HepG2 (cell line): ENCODE results near the gene ARMC10. TPM values are rescaled to one million over a fixed set of nuclear protein-coding genes. Genes with fewer than 3 reads are reported as not detected.

Experiments
- ATAC-seq: fragments of 200-7000 bp; cut with Tn5 transposase; 3 replicates; pipeline ENCODE4 v1.9.1; 2020; ENCODE audit warnings: mild to moderate bottlenecking, moderate library complexity
- BruUV-seq: library from RNA; stranded (reverse); fragments of 400-500 nt; replicated peaks from 2 replicates; lab custom pipeline; 2021; lab: Mats Ljungman, UMichigan
- CTCF ChIA-PET: fragments of 300-600 bp; formaldehyde crosslinking; extraction: SDS; loops from one replicate; lab custom pipeline; 2021; ENCODE audit warnings: low total read pairs, inconsistent platforms, low intra/inter-chr PET ratio; lab: Yijun Ruan, JAX
- POLR2A ChIA-PET: fragments of 350-600 bp; sonication (Branson Sonifier 250); formaldehyde crosslinking; loops from one replicate; lab custom pipeline; 2020; ENCODE audit warnings: antibody characterized with exemption, inconsistent platforms; lab: Yijun Ruan, JAX
- DNase-seq: peaks from one replicate; pipeline ENCODE4 v3.0.0-alpha.2; 2015; ENCODE audit warnings: low spot score
- FAIRE-seq: peaks from 3 replicates; lab custom pipeline; 2011; peaks lifted over from hg19 to GRCh38; lab: Jason Lieb, UNC
- H2AFZ ChIP-seq: one replicate; pipeline ENCODE4 v1.6.1; 2011; ENCODE audit warnings: low read length, inconsistent platforms
- H3K27ac ChIP-seq: fragments of 300-600 bp; 3 replicates; pipeline ENCODE4 v1.8.0; 2011; ENCODE audit warnings: mixed run types, mild to moderate bottlenecking, mixed read lengths, low read length, inconsistent platforms; ENCODE audit not compliant: insufficient read depth; ENCODE audit errors: extremely low read length
- H3K27me3 ChIP-seq, 2 experiments: fragments of 200-600 bp in 1 of 2; 2 replicates in 1 of 2; 3 replicates in 1 of 2; pipeline versions ENCODE4 v1.6.0 to v1.8.0; 2011; ENCODE audit warnings: low read length in 2 of 2, mild to moderate bottlenecking in 2 of 2, moderate library complexity in 2 of 2, inconsistent platforms in 1 of 2; ENCODE audit not compliant: insufficient read depth in 2 of 2, control insufficient read depth in 1 of 2
- H3K36me3 ChIP-seq, 2 experiments: fragments of 200-600 bp in 1 of 2; replicated peaks in 1 of 2; 2 replicates in 1 of 2; 3 replicates in 1 of 2; pipeline versions ENCODE4 v1.5.1 to v1.8.0; 2011; ENCODE audit warnings: low read length in 2 of 2, inconsistent platforms in 1 of 2; ENCODE audit not compliant: insufficient read depth in 2 of 2, control insufficient read depth in 1 of 2
- H3K4me1 ChIP-seq: 2 replicates; pipeline ENCODE4 v1.5.1; 2012; ENCODE audit warnings: low read length, inconsistent platforms; ENCODE audit not compliant: insufficient read depth
- H3K4me2 ChIP-seq: 2 replicates; pipeline ENCODE4 v1.6.0; 2011; ENCODE audit warnings: low read depth, low read length, inconsistent platforms
- H3K4me3 ChIP-seq, 3 experiments: fragments of 200-600 bp in 1 of 3; sonication (generic), shearing (Covaris generic) in 1 of 3; replicated peaks in 1 of 3; 2 replicates each; pipeline ENCODE4 v1.5.1; 2011 to 2016; ENCODE audit warnings: low read length in 3 of 3, inconsistent platforms in 2 of 3, low read depth in 2 of 3, mild to moderate bottlenecking in 2 of 3, control low read depth in 1 of 3, mixed read lengths in 1 of 3; ENCODE audit not compliant: insufficient read depth in 1 of 3
- H3K79me2 ChIP-seq: one replicate; pipeline ENCODE4 v1.6.1; 2011; ENCODE audit warnings: low read length, inconsistent platforms; ENCODE audit not compliant: insufficient read depth
- H3K9ac ChIP-seq: 2 replicates; pipeline ENCODE4 v1.6.0; 2011; ENCODE audit warnings: mild to moderate bottlenecking, low read depth, low read length, inconsistent platforms; ENCODE audit not compliant: insufficient read depth
- H3K9me3 ChIP-seq: 2 replicates; pipeline ENCODE4 v1.5.1; 2012; ENCODE audit warnings: mild to moderate bottlenecking, low read length
- H4K20me1 ChIP-seq: 2 replicates; pipeline ENCODE4 v1.6.0; 2011; ENCODE audit warnings: inconsistent platforms, mild to moderate bottlenecking, low read length, moderate library complexity; ENCODE audit not compliant: insufficient read depth
- ELF3 ChIP-seq: IDR thresholded peaks from 2 replicates; pipeline ENCODE4 v1.6.1; 2016; ENCODE audit warnings: missing genetic modification reagents, missing compliant biosample characterization
- NFRKB ChIP-seq: fragments of 450-650 bp; IDR thresholded peaks from 2 replicates; pipeline ENCODE4 v1.6.1; 2017
- ZNF768 ChIP-seq: sonication (generic); formaldehyde crosslinking; IDR thresholded peaks from 2 replicates; pipeline ENCODE4 v1.4.0; 2020; ENCODE audit warnings: missing genetic modification reagents
- ZSCAN29 ChIP-seq: sonication (generic); formaldehyde crosslinking; conservative IDR thresholded peaks from 2 replicates; pipeline ENCODE4 v1.4.0; 2020; ENCODE audit warnings: mild to moderate bottlenecking, missing genetic modification reagents
- WGBS: methylation state at CpG from one replicate; pipeline ENCODE4 v1.1.6; 2017; ENCODE audit warnings: low lambda C conversion rate; 5-methylcytosine and 5-hydroxymethylcytosine counted together
- in situ Hi-C: cut with HindIII; loops from 2 replicates; pipeline ENCODE4 v1.10.0; 2017; ENCODE audit warnings: low pct_unique_long_range_greater_than_20kb; ENCODE audit not compliant: extremely low pct_ligation_motif_present
- intact Hi-C: fragments of 100-400 bp; cut with micrococcal nuclease; formaldehyde crosslinking; loops from one replicate; pipeline ENCODE4 v1.10.0; 2022; ENCODE audit not compliant: unreplicated experiment
- polyA plus RNA-seq, 8 experiments: library from polyadenylated mRNA; depleted of rRNA in 3 of 8; stranded (reverse) in 7 of 8; unstranded in 1 of 8; fragments of >200 nt; fragmentation: Illumina TruSeq in 4 of 8; extraction: Trizol in 4 of 8; gene quantifications; 2 replicates each; pipeline versions ENCODE4 v1.2.1 to v1.2.3, GENCODE V29; 2011 to 2016; ENCODE audit warnings: low read depth in 4 of 8, missing spikeins in 1 of 8, mixed read lengths in 1 of 8; ENCODE audit not compliant: insufficient read depth in 1 of 8
- total RNA-seq, 5 experiments: library from RNA; depleted of rRNA; stranded (reverse); fragments of >200 nt; fragmentation: Illumina TruSeq; extraction: Trizol; gene quantifications; 2 replicates each; pipeline ENCODE4 v1.2.3, GENCODE V29; 2016; ENCODE audit warnings: low read depth in 1 of 5
- TF ChIP-seq, protein P1 (sequence below): sonication (generic); formaldehyde crosslinking; IDR thresholded peaks from 2 replicates; pipeline ENCODE4 v1.5.0; 2020; ENCODE audit warnings: mild to moderate bottlenecking, missing genetic modification reagents
- TF ChIP-seq, protein P2 (sequence below): sonication (generic); formaldehyde crosslinking; IDR thresholded peaks from 2 replicates; pipeline ENCODE4 v1.5.0; 2020; ENCODE audit warnings: missing genetic modification reagents

ARMC10 gene
- total and polyA plus RNA-seq, 2 of the 13 experiments (the other 11 are each of a cell fraction or from before 2014, with no cell fraction given): 11.3 to 23.7 TPM

DNA sequence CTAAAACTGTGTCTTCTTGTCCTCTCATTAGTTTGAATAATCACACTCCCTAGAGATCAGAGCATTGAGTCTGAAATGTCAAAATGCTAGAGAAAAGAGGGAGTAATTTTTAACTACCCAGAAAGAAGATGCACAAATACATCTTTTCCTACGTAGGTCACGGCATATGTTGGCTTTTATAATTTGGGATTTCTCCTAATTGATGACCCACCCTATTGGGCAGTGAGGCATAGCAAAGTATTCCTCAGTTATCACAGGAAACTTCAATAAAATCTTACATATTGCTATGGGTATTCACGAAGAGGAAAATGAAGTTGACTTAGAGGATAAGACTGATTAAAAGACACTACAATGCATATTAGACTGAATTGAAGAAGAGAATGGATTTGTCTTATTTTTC is 25.4 kb downstream of the ARMC10 start:
- H3K4me1 ChIP-seq: peaks cover 3% of the 10 kb centered on the region; the same call in 1 of the 2 replicates
- no peaks in the 10 kb centered on the region for H3K9me3 ChIP-seq
- no peaks in the 10 kb centered on the region for H4K20me1 ChIP-seq
- no peak overlapping the region for H3K4me2 ChIP-seq
- WGBS: 65% methylated on average over 3 of the region's 3 CpGs
- in situ Hi-C loops: no loop called here
- TF ChIP-seq, protein P1, sequence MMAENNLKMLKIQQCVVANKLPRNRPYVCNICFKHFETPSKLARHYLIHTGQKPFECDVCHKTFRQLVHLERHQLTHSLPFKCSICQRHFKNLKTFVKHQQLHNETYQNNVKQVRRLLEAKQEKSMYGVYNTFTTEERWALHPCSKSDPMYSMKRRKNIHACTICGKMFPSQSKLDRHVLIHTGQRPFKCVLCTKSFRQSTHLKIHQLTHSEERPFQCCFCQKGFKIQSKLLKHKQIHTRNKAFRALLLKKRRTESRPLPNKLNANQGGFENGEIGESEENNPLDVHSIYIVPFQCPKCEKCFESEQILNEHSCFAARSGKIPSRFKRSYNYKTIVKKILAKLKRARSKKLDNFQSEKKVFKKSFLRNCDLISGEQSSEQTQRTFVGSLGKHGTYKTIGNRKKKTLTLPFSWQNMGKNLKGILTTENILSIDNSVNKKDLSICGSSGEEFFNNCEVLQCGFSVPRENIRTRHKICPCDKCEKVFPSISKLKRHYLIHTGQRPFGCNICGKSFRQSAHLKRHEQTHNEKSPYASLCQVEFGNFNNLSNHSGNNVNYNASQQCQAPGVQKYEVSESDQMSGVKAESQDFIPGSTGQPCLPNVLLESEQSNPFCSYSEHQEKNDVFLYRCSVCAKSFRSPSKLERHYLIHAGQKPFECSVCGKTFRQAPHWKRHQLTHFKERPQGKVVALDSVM (CRISPR knock-in tag): no peak
- TF ChIP-seq ZNF768 (CRISPR knock-in tag) (no peak), ELF3 (CRISPR knock-in tag) (no peak), NFRKB (no peak), ZSCAN29 (CRISPR knock-in tag) (no peak)
- TF ChIP-seq, protein P2, sequence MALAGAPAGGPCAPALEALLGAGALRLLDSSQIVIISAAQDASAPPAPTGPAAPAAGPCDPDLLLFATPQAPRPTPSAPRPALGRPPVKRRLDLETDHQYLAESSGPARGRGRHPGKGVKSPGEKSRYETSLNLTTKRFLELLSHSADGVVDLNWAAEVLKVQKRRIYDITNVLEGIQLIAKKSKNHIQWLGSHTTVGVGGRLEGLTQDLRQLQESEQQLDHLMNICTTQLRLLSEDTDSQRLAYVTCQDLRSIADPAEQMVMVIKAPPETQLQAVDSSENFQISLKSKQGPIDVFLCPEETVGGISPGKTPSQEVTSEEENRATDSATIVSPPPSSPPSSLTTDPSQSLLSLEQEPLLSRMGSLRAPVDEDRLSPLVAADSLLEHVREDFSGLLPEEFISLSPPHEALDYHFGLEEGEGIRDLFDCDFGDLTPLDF: no peak
- TF ChIP-seq, all 625 proteins: peak for 0
- POLR2A ChIA-PET: no interaction called here
- Histone ChIP-seq H3K36me3 (peaks cover 0 to 3% of the 10 kb centered on the region in 2 experiments; a peak in 2 of 5 replicates), H3K4me3 (no peak overlapping the region), H3K9ac (no peak overlapping the region), H2AFZ (no peak overlapping the region), H3K27ac (no peak overlapping the region), H3K27me3 (no peaks in the 10 kb centered on the region), H3K79me2 (no peaks in the 10 kb centered on the region)
- FAIRE-seq (no peak), ATAC-seq (no peak), DNase-seq (no peak)
- CTCF ChIA-PET: no interaction called here
- BruUV-seq: no TSS peak
- intact Hi-C loops: no loop called here
